ENCODE results near the gene B3GALT5. TPM values are rescaled to one million over a fixed set of nuclear protein-coding genes. Genes with fewer than 3 reads are reported as not detected.

Gene B3GALT5
- total RNA-seq, 6 experiments from 2014 or later, result 0.36 to 0.84 (median 0.68) TPM

- Mint-ChIP-seq H3K9me3 (no peaks in the 10 kb centered on the region), H3K27me3 (ENCODE audit: insufficient read depth) (peaks cover 34% of the 10 kb centered on the region), H3K27ac (no peak overlapping the region), H3K4me1 (ENCODE audit: low read depth) (0 out of 2 replicates have a peak, but pooled peaks cover 6% of the 10 kb centered on the region), H3K36me3 (ENCODE audit: low read depth) (peaks cover 11% of the 10 kb centered on the region), H3K4me3 (no peak overlapping the region)
- no peak for DNase-seq
- no peak for TF ChIP-seq CTCF (IDR thresholded peaks at IDR 0.05)
Measured at GRCh38 chr21:39666681-39667315, 54.1 kb downstream of the B3GALT5 start.

- H3K9me3 Mint-ChIP-seq, result no peaks in the 10 kb centered on the region
- TF ChIP-seq CTCF (IDR thresholded peaks at IDR 0.05), result no peak
- peaks cover 11% of the 10 kb centered on the region for H3K36me3 Mint-ChIP-seq (ENCODE audit: low read depth)
- no peak for DNase-seq
- no peak overlapping the region for H3K27ac Mint-ChIP-seq
- 0 out of 2 replicates have a peak, but pooled peaks cover 6% of the 10 kb centered on the region for H3K4me1 Mint-ChIP-seq (ENCODE audit: low read depth)
- no peak overlapping the region for H3K4me3 Mint-ChIP-seq
- H3K27me3 Mint-ChIP-seq (ENCODE audit: insufficient read depth), result peaks cover 34% of the 10 kb centered on the region
Measured at GRCh38 chr21:39667353-39667891, 54.7 kb downstream of the B3GALT5 start.

GRCh38 chr21:39668369-39668768 lies 55.6 kb downstream of the B3GALT5 start:
- no peak for DNase-seq
- TF ChIP-seq CTCF (IDR thresholded peaks at IDR 0.05), result no peak
- Mint-ChIP-seq H3K27ac (no peak overlapping the region), H3K4me1 (ENCODE audit: low read depth) (0 out of 2 replicates have a peak, but pooled peaks cover 6% of the 10 kb centered on the region), H3K36me3 (ENCODE audit: low read depth) (peaks cover 11% of the 10 kb centered on the region), H3K9me3 (no peaks in the 10 kb centered on the region), H3K27me3 (ENCODE audit: insufficient read depth) (peaks cover 40% of the 10 kb centered on the region), H3K4me3 (no peak overlapping the region)

- no peak overlapping the region for H3K27ac Mint-ChIP-seq
- no peaks in the 10 kb centered on the region for H3K9me3 Mint-ChIP-seq
- 0 out of 2 replicates have a peak, but pooled peaks cover 6% of the 10 kb centered on the region for H3K4me1 Mint-ChIP-seq (ENCODE audit: low read depth)
- H3K4me3 Mint-ChIP-seq, result no peak overlapping the region
- peaks cover 41% of the 10 kb centered on the region for H3K27me3 Mint-ChIP-seq (ENCODE audit: insufficient read depth)
- TF ChIP-seq CTCF (IDR thresholded peaks at IDR 0.05), result no peak
- DNase-seq, result no peak
- H3K36me3 Mint-ChIP-seq (ENCODE audit: low read depth), result peaks cover 11% of the 10 kb centered on the region
Measured at GRCh38 chr21:39669485-39669884, 56.7 kb downstream of the B3GALT5 start.

- H3K9me3 Mint-ChIP-seq, result no peaks in the 10 kb centered on the region
- 0 out of 2 replicates have a peak, but pooled peaks cover 6% of the 10 kb centered on the region for H3K4me1 Mint-ChIP-seq (ENCODE audit: low read depth)
- no peak for TF ChIP-seq CTCF (IDR thresholded peaks at IDR 0.05)
- H3K4me3 Mint-ChIP-seq, result no peak overlapping the region
- peaks cover 41% of the 10 kb centered on the region for H3K27me3 Mint-ChIP-seq (ENCODE audit: insufficient read depth)
- peaks cover 5% of the 10 kb centered on the region for H3K36me3 Mint-ChIP-seq (ENCODE audit: low read depth)
- DNase-seq, result no peak
- H3K27ac Mint-ChIP-seq, result no peak overlapping the region
Measured at GRCh38 chr21:39669976-39670661, 57.4 kb downstream of the B3GALT5 start.
